ENCODE data around the gene BORCS6.

DNA sequence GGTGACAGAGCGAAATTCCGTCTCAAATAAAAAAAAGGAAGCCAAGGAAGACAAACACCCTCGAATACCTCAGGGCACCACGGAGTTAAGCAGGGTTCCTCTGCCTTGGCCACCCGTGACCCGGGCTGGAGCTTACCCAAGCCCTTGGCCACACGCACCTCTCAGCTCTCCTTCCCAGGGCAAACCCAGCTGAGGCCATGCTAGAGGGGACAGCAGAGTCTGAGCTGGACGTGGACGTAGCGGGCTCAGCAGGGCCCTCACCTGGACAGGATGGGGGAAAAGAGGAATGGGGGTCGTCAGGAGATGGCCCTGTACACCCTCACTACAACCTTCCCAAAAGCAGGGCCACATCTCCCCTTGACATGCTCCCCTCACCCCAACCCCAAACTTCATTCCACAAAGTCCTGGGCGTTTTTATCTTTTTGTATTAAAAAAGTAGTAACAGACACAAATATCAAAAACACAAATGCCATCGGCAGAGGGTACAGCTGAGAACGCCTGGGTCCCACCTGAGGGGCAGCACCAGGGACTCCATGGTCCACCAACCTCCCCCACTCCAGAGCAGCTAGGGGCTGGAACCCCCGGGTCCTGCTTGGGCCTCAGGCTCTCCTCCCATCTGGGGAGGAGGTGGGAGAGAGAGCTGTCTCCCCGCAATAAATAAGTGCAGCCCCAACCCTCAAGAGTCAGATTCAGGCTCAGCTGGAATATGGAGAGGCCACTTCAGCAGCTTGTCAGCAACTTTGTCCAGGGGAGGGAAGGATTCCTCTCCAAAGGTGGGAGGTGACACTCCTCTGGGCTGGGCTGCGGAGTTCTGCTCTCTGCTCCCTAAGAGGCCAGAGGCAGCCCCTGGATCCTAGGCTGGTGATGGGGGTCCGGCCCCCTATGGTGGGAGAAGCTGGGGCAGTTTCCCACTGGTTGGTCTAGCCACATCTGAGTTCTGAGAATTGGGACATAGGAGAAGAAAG, 49.6 kb downstream of the BORCS6 start:
- TF ChIP-seq EZH2 (IDR thresholded peaks at IDR 0.05; ENCODE audit: borderline replicate concordance, insufficient read depth, low read length, poor library complexity, severe bottlenecking) (no peak), POLR2AphosphoS5 (IDR thresholded peaks at IDR 0.05) (no peak), EP300 (conservative IDR thresholded peaks at IDR 0.05; ENCODE audit: poor library complexity, severe bottlenecking) (no peak), SMC3 (conservative IDR thresholded peaks at IDR 0.05; ENCODE audit: poor library complexity) (no peak), TAF1 (IDR thresholded peaks at IDR 0.05; ENCODE audit: low read depth) (no peak), RAD21 (conservative IDR thresholded peaks at IDR 0.05) (no peak), MXI1 (conservative IDR thresholded peaks at IDR 0.05; ENCODE audit: poor library complexity, severe bottlenecking) (no peak)
- TF ChIP-seq, protein P1, sequence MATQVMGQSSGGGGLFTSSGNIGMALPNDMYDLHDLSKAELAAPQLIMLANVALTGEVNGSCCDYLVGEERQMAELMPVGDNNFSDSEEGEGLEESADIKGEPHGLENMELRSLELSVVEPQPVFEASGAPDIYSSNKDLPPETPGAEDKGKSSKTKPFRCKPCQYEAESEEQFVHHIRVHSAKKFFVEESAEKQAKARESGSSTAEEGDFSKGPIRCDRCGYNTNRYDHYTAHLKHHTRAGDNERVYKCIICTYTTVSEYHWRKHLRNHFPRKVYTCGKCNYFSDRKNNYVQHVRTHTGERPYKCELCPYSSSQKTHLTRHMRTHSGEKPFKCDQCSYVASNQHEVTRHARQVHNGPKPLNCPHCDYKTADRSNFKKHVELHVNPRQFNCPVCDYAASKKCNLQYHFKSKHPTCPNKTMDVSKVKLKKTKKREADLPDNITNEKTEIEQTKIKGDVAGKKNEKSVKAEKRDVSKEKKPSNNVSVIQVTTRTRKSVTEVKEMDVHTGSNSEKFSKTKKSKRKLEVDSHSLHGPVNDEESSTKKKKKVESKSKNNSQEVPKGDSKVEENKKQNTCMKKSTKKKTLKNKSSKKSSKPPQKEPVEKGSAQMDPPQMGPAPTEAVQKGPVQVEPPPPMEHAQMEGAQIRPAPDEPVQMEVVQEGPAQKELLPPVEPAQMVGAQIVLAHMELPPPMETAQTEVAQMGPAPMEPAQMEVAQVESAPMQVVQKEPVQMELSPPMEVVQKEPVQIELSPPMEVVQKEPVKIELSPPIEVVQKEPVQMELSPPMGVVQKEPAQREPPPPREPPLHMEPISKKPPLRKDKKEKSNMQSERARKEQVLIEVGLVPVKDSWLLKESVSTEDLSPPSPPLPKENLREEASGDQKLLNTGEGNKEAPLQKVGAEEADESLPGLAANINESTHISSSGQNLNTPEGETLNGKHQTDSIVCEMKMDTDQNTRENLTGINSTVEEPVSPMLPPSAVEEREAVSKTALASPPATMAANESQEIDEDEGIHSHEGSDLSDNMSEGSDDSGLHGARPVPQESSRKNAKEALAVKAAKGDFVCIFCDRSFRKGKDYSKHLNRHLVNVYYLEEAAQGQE (IDR thresholded peaks at IDR 0.05; ENCODE audit: borderline replicate concordance) = no peak
- TF ChIP-seq, protein P2, sequence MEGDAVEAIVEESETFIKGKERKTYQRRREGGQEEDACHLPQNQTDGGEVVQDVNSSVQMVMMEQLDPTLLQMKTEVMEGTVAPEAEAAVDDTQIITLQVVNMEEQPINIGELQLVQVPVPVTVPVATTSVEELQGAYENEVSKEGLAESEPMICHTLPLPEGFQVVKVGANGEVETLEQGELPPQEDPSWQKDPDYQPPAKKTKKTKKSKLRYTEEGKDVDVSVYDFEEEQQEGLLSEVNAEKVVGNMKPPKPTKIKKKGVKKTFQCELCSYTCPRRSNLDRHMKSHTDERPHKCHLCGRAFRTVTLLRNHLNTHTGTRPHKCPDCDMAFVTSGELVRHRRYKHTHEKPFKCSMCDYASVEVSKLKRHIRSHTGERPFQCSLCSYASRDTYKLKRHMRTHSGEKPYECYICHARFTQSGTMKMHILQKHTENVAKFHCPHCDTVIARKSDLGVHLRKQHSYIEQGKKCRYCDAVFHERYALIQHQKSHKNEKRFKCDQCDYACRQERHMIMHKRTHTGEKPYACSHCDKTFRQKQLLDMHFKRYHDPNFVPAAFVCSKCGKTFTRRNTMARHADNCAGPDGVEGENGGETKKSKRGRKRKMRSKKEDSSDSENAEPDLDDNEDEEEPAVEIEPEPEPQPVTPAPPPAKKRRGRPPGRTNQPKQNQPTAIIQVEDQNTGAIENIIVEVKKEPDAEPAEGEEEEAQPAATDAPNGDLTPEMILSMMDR (IDR thresholded peaks at IDR 0.05; ENCODE audit: poor library complexity, severe bottlenecking) = no peak
